Limb (tissue), 2 donors: ENCODE data around the gene OR4N5.

ENCODE experiments used
- DNase-seq, 2 donors: peaks; one replicate each; pipeline ENCODE4 v3.0.0-alpha.2; 2016; ENCODE audit errors: extremely low spot score in 2 of 2

OR4N5 gene

DNA sequence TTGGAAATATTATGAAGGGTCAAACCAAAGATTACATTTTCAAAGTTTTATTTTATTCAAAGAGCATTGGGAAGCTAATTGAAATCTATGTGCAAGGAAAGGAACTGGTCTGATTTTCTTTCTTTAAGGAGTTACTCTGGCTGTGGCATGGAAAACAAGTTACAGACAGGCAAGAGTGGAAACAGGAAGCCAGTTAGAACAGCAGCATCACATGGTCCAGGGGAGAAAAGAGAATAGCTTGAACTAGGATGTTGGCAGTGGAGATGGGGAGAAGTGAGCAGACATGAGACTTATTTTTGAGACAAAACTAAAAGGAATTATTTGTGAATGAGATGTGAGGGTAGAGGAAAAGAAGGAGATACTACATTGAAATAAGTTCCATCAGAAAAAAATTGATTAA is 55.5 kb downstream of the OR4N5 start:
- DNase-seq, result no peak
